Mesothelial cell of epicardium (in vitro differentiated cells): ENCODE measurements around the gene FMO1. TPM values are rescaled to one million over a fixed set of nuclear protein-coding genes. Genes with fewer than 3 reads are reported as not detected.

Experiments
- DNase-seq, 2 experiments: peaks; one replicate each; pipeline ENCODE4 v3.0.0; 2021; ENCODE audit warnings: low spot score in 2 of 2; ENCODE audit not compliant: unreplicated experiment in 2 of 2
- H3K27ac Mint-ChIP-seq: 2 replicates; pipeline ENCODE4 v1.8.0; 2021; ENCODE audit warnings: mixed read lengths
- H3K27me3 Mint-ChIP-seq: 2 replicates; pipeline ENCODE4 v1.8.0; 2021; ENCODE audit warnings: low read depth, mixed read lengths
- H3K36me3 Mint-ChIP-seq: 2 replicates; pipeline ENCODE4 v1.8.0; 2021; ENCODE audit warnings: mixed read lengths
- H3K4me1 Mint-ChIP-seq: 2 replicates; pipeline ENCODE4 v1.8.0; 2021; ENCODE audit warnings: mixed read lengths
- H3K4me3 Mint-ChIP-seq: 2 replicates; pipeline ENCODE4 v1.8.0; 2021; ENCODE audit warnings: mild to moderate bottlenecking, moderate library complexity, mixed read lengths
- H3K9me3 Mint-ChIP-seq: 2 replicates; pipeline ENCODE4 v1.8.0; 2021; ENCODE audit warnings: mixed read lengths
- total RNA-seq: library from RNA; stranded (reverse); gene quantifications from 3 replicates; pipeline ENCODE4 v1.2.1, GENCODE V29; 2021
- TF ChIP-seq, protein P1 (sequence below): fragments of 200-600 bp; sonication (generic); IDR thresholded peaks from one replicate; pipeline ENCODE4 v1.5.0; 2021; ENCODE audit warnings: antibody characterized with exemption; ENCODE audit not compliant: unreplicated experiment

FMO1 gene
- total RNA-seq, 1 donor from 2014 or later, result not detected

- DNase-seq, result no peak
- Mint-ChIP-seq H3K4me1 (peaks cover 4% of the 10 kb centered on the region), H3K27ac (no peak overlapping the region), H3K27me3 (no peaks in the 10 kb centered on the region), H3K36me3 (no peaks in the 10 kb centered on the region), H3K9me3 (no peaks in the 10 kb centered on the region), H3K4me3 (no peak overlapping the region)
- TF ChIP-seq, protein P1, sequence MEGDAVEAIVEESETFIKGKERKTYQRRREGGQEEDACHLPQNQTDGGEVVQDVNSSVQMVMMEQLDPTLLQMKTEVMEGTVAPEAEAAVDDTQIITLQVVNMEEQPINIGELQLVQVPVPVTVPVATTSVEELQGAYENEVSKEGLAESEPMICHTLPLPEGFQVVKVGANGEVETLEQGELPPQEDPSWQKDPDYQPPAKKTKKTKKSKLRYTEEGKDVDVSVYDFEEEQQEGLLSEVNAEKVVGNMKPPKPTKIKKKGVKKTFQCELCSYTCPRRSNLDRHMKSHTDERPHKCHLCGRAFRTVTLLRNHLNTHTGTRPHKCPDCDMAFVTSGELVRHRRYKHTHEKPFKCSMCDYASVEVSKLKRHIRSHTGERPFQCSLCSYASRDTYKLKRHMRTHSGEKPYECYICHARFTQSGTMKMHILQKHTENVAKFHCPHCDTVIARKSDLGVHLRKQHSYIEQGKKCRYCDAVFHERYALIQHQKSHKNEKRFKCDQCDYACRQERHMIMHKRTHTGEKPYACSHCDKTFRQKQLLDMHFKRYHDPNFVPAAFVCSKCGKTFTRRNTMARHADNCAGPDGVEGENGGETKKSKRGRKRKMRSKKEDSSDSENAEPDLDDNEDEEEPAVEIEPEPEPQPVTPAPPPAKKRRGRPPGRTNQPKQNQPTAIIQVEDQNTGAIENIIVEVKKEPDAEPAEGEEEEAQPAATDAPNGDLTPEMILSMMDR, result no peak
Observed at GRCh38 chr1:171210355-171210754, 37.9 kb upstream of the FMO1 start.

DNA sequence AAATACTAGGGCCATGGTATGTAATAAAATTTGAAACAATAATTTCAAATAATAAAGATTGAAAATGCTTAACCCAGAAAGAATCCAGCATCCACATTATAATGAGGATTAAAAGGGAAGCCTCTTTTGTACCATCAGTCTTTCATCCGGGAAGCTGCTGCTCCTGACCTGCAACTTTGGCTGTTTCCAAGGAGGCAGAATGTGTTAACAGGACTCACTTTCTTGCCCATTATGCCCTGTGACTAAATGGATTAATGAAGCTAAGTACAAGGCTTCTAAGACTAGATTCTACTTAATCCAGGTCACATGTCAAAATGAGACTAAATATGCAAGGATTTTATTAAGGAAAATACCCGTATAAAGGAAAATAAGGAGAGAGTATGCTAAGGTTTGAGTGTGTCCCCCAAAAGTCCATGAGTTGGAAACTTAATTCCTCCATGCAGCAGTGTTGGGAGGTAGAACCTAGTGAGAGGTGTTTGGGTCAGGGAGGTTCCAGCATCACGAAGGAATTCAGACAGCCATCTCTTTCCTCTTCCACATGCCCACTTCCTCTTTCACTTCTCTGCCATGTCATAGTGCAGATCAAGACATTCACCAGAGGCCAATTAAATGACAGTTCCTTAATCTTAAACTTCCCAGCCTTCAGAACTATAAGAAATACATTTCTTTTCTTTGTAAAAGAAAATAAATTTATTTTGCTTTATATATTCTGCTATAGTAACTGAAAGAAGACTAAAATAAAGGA lies 35.5 kb upstream of the FMO1 start:
- Mint-ChIP-seq H3K27ac (no peak overlapping the region), H3K4me3 (no peak overlapping the region), H3K9me3 (no peaks in the 10 kb centered on the region), H3K27me3 (no peaks in the 10 kb centered on the region), H3K36me3 (no peaks in the 10 kb centered on the region), H3K4me1 (peaks cover 4% of the 10 kb centered on the region)
- TF ChIP-seq, protein P1, result no peak
- no peak for DNase-seq

DNA sequence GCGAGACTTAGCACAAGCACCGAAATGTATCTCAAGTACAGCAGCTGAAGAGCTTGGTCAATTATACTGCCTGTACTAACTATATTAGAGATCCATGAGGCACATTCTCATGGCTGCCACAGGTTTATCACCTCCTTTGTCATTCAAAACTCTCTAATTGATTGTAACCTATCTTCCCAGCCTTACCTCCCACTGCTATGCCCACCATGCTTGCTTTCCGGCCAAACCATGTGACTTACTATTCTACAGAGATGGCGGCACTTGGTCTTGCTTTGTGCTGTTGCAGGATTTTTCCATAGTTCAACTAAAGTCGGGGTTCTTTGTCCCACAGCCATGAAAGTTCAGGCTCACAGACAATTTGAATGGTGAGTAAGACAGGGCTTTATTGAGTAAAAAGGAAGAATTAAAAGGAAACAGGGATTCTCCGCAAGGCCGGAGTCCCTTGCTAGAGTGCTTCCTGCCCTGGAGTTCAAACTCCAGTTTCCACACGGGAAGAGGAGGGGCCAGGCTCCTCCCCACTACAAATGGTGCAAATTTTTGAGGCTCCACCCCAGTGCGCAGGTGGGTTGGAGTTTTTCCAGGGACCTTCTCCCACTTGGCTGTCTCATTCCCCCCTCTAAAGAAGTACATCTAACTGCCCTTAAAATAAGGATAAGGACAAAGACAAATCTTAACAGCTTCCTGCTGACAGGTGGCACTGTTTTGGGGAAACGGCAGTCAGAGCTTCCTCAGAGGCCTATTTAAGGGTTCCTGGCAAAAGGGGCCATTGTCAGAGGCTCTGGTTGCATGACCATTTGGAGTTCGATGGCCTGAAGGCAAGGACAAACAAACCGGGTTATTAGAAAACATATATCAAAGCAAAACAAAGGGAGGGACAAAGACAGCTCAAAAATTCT lies 34.5 kb upstream of the FMO1 start:
- H3K4me1 Mint-ChIP-seq, result peaks cover 4% of the 10 kb centered on the region
- no peak overlapping the region for H3K27ac Mint-ChIP-seq
- no peak overlapping the region for H3K4me3 Mint-ChIP-seq
- H3K36me3 Mint-ChIP-seq, result no peaks in the 10 kb centered on the region
- H3K27me3 Mint-ChIP-seq, result no peaks in the 10 kb centered on the region
- DNase-seq, result no peak
- H3K9me3 Mint-ChIP-seq, result peaks cover 2% of the 10 kb centered on the region
- TF ChIP-seq, protein P1, result no peak

GRCh38 chr1:171217658-171218443 lies 30.4 kb upstream of the FMO1 start:
- Mint-ChIP-seq H3K27ac (no peak overlapping the region), H3K4me1 (peaks cover 31% of the 10 kb centered on the region), H3K4me3 (no peak overlapping the region)

DNA sequence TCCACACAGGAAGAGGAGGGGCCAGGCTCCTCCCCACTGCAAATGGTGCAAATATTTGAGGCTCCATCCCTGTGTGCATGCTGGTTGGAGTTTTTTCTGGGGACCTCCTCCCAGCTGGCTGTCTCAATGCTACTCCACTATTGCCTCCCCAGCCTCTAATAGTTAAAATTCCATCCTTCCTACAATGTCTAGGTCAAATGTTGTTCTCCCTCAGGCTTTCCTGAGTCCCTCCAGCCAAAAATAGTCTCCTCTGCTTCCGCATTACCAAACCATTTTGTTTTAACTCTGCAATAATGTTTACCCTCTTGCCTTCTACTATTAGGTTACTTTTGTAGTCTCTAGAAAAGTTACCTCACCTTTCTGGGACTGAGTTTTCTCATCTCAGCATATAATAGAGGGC lies 29.6 kb upstream of the FMO1 start:
- Mint-ChIP-seq H3K27ac (no peak overlapping the region), H3K9me3 (peaks cover 4% of the 10 kb centered on the region), H3K27me3 (no peaks in the 10 kb centered on the region), H3K4me3 (no peak overlapping the region), H3K36me3 (no peaks in the 10 kb centered on the region), H3K4me1 (peaks cover 37% of the 10 kb centered on the region)
- no peak for DNase-seq
- TF ChIP-seq, protein P1, result no peak

More at GRCh38 chr1:171217658-171218443, 30.4 kb upstream of the FMO1 start:
- peaks cover 4% of the 10 kb centered on the region for H3K9me3 Mint-ChIP-seq
- no peaks in the 10 kb centered on the region for H3K36me3 Mint-ChIP-seq
- DNase-seq, result no peak
- TF ChIP-seq, protein P1, result no peak
- H3K27me3 Mint-ChIP-seq, result no peaks in the 10 kb centered on the region
